GM19351 (cell line): Measurements from ENCODE around the gene MAU2.
A peak's percentile ranks its signal among the peaks of the same experiment; 100 is the strongest.

Experiments
- ATAC-seq: cut with Tn5 transposase; IDR thresholded peaks from one replicate; pipeline ENCODE4 v1.9.1; 2021; ENCODE audit warnings: mild to moderate bottlenecking, moderate library complexity; ENCODE audit not compliant: unreplicated experiment

The MAU2 gene

DNA sequence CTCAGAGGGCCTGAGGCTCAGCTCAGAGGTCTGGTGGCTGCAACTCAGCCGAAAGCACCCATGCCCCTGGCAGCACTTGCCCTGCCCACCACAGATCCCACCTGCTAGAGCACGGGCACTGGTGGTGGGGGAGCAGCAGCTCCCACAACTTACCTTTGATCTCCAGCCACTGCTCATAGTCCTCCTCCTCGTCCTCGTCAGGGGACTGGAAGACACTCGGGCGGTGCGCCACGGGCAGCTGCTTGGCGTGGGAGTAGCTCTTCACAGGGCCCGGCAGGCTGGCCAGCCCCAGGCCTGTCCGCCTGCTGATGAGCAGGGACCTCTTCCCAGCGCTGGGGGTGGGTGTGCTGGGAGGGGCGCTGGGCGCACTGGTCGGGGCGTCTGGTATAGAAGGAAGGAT is 14.9 kb upstream of the MAU2 start:
- ATAC-seq = no peak

DNA sequence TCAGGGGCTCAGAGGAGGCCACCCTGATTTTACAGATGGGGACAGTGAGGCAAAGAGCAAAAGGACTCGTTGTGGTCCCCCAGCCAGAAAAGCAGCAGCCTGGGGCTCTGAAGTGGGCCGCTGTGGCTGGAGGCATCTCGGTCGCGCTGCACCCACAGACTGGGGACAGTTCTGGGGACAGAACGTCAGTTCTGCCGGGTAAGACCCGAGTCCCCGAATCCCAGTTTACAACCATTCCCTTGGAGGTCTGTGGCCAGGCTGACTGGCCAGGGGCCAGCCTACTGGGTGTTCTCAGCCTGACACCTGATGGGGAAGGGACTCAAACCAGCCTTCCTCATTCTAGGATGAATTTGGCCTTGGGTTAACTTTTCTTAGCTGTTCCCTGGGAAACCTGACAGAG is 14.4 kb upstream of the MAU2 start:
- no peak for ATAC-seq

DNA sequence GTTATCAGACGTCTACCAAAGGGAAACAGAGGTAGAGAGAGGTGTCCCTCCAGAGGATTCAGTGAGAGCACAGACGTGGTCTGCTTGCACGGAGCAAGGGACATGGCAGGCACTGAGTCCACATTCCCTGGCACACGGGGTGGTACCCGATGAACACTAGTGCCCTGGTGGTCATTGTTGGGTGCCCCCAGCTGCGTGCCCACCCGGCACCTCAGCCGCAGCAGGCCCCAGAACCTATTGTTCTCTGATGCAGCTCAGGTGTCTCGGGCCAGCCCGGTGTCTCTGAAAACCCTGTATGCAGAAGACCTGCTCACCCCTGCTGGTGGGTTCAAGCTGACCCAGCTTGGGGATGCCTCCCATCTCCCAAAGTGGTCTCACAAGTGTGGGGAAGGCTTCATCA is 12.3 kb upstream of the MAU2 start:
- ATAC-seq = no peak

DNA sequence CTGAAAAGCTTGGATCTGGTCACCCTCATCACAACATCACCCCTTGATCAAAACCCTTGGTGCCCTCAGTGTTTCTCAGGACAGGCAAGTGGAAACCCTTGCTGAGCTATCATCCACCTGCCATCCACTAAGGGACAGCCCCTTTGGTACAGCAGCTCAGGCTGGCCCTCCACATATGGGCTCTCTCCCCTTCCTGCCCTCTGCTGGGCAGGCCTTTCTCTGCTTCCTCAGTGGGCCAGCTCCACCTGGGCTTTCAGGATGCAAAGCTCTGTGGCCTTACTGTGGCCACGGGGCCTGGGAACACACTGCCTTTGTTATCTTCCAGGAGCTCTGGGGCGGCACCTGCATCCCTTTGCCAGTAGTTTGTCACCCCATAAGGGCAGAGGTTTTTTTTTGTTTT is 5.2 kb upstream of the MAU2 start:
- ATAC-seq = no peak

DNA sequence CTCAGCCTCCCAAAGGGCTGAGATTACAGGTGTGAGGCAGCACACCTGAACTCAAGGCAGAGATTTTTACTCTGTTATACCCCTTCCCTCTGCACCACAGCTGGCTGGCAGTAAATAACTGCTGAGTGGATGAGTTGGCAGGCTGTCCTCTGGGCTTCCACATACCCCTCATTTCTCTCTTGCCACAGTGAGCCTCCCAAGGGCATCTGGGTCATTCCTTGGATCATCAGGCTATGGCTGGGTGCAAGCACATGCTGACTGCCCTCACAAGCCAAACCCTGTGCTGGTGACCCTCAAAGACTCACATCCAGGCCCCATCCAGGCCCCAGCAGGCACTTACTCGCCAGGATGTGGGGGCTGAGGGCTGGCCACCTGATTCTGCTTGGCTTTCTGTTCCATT is 4.5 kb upstream of the MAU2 start:
- no peak for ATAC-seq

GRCh38 chr19:19319732-19320360 is 783 bp upstream of the MAU2 start:
- peak; percentile 1 for ATAC-seq

- no peak for ATAC-seq
Observed at GRCh38 chr19:19321141-19321577, 530 bp downstream of the MAU2 start.

- ATAC-seq = no peak
Observed at GRCh38 chr19:19324059-19324770, 3.6 kb downstream of the MAU2 start.

DNA sequence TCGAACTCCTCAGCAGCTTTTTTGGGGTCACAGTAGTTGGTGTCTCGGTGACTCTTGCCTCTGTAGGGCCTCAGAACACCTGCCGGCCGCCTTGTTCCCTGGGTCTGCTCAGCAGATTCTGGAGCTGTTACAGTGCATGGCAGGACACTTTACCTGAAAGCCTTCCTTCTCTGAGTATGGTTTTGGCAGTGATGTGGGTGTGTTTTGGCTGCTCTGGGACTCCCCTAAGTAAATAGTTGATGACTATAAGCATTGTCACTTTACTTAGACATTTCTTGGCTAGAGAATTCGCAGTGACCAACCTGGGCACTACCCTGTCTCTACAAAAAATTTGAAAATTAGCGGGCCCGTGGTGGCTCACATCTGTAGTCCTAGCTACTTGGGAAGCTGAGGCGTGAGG is 7.0 kb downstream of the MAU2 start:
- ATAC-seq = no peak

- ATAC-seq = no peak
Observed at GRCh38 chr19:19329126-19329525, 8.5 kb downstream of the MAU2 start.

GRCh38 chr19:19334063-19334988 is 13.7 kb downstream of the MAU2 start:
- ATAC-seq = no peak

- ATAC-seq = no peak
Observed at GRCh38 chr19:19334989-19335344, 14.3 kb downstream of the MAU2 start.

GRCh38 chr19:19335408-19336158 is 15.0 kb downstream of the MAU2 start:
- no peak for ATAC-seq

DNA sequence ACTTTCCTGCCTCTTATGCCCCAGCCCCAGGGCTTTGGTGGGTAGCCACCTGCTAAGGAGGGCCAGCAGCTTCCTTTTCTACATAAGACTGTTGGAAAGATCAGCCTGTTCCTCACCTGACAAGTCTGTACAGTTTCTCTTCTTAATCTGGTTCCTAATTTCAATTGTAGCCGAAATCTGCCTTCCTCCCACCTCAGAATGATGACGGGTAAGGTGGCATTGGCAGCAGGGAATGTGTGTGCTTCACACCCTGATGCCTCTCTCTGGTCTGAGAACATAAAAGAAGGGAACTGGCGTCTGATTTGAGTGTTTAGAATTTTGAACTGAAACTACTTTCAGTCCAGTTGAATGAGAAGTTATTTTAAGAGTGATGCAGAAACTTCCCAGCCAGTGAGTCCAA is 16.0 kb downstream of the MAU2 start:
- ATAC-seq = no peak

GRCh38 chr19:19337120-19337519 is 16.5 kb downstream of the MAU2 start:
- ATAC-seq = no peak

GRCh38 chr19:19338082-19338481 is 17.5 kb downstream of the MAU2 start:
- no peak for ATAC-seq

DNA sequence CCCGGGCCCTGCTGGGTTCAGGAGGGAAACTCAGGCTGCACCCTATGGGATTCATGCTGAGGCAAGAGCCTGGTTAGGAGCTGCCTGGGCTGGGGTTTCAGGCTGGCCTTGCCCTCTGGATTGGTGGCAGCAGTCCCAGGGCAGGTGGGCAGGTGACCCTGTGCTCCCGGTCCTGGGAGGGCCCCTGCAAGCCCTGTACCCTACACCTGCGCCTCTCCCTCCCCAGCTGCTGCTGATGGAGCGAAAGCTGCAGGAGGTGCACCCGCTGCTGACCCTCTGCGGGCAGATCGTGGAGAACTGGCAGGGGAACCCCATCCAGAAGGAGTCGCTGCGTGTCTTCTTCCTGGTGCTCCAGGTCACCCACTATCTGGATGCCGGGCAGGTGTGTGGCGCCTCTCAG is 20.4 kb downstream of the MAU2 start:
- no peak for ATAC-seq

DNA sequence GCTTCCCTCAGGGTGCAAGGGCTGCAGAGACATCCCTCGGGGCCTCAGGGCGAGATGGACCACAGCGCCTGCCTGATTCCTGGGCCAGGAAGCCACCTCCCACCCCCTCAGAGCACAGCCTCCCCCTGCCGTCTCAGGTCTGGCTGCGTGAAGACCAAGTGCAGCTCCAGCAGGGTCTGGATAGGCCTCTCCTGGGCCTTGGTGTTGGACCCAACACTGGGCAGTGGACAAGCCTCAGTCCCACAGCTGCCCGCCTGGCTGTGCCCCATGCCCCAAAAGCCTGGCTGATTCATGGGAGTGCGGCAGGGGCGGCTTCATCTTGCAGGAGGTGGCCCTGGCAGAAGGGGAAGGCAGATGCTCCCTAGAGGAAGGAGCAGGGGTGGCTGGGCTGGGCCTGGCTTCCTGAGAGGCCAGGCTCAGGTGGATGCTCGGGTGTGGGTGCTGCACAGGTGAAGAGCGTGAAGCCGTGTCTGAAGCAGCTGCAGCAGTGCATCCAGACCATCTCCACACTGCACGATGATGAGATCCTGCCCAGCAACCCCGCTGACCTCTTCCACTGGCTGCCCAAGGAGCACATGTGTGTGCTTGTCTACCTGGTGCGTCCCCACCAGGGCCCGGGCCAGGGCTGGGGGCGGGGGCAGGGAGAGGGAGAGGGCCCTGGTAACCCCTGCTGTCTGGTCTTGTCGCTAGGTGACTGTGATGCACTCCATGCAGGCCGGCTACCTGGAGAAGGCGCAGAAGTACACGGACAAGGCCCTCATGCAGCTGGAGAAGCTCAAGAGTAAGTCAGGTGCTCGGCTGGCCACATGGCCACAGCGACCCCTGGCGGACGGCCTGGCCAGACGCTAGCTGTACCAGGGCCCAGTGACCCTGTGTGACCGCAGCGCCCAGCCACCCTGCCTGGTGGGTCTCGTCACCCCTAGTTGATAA is 21.7 kb downstream of the MAU2 start:
- ATAC-seq = no peak

DNA sequence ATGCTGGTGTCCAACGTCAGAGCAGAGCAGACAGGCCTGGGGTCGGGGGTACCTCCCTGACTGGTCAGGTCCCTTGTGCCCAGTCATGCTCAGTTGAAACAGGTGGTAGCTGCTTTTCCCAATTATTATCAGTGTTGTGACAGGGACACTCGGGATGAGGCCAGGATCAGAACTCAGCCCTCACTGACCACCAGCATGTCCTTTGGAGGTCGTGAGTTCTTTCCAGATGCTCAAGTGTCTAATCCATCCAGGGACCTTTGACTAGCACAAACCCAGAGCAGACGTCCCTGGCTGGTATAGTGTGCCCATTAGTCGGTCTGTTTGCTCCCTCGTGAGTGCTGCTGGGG is 22.4 kb downstream of the MAU2 start:
- ATAC-seq = no peak

DNA sequence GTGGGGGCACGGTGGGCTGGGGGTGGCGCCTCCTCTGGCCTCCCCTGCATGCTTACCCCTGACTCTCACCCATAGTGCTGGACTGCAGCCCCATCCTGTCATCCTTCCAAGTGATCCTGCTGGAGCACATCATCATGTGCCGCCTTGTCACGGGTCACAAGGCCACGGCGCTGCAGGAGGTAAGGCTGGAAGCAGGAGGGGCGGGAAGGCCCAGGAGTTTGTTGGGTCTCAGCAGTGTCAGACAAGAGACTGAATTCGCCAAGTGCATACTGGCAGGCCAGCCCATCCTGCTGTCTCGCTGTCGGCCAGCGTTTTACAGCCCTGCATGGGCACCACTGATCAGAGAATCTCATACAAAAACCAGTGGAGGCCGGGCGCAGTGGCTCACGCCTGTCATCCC is 23.1 kb downstream of the MAU2 start:
- ATAC-seq = no peak
